GM20000 (cell line): ENCODE data around the gene TXNDC9.
A peak's percentile ranks its signal among the peaks of the same experiment; 100 is the strongest.
"Not testable (repeated sequence)": the region's sequence is repeated elsewhere in the genome, so short reads cannot be mapped to it uniquely, and the experiment has no call there.

Source experiments
- DNase-seq: peaks from one replicate; pipeline ENCODE4 v3.0.0; 2012; ENCODE audit warnings: low spot score
- CTCF ChIP-seq: IDR thresholded peaks from 2 replicates; pipeline ENCODE4 v1.5.1; 2012; ENCODE audit warnings: mild to moderate bottlenecking, control low read depth; ENCODE audit errors: extremely low read depth, missing control alignments

Gene TXNDC9

DNA sequence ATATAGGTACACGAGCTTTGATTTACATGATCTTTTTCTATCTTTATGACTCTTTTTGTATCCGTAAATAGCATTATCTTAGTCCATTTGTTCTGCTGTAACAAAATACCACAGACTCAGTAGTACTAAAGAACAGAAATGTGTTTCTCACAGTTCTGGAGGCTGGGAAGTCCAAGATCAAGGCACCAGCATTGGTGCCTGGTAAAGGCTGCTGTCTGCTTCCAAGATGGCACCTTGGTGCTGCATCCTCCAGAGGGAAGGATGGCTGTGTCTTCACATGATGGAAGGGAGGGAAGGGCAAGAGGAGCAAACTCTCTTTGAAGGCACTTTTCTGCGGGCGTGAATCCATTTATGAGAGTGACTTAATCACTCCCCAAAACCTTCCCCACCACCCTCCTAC, 37.0 kb upstream of the TXNDC9 start:
- no peak for TF ChIP-seq CTCF
- DNase-seq: no peak

DNA sequence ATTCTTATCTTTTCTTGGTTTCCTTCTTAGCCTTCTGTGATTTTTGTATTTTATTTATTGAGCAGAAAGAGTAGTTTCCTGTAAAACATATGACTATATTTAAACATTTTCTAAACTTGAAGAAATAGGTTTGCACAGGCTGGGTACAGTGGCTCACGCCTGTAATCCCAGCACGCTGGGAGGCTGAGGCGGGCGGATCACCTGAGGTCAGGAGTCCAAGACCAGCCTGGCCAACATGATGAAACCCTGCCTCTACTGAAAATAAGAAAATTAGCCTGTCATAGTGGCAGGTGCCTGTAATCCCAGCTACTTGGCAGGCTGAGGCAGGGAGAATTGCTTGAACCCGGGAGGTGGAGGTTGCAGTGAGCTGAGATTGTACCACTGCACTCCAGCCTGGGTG, 32.7 kb upstream of the TXNDC9 start:
- not testable (repeated sequence) for DNase-seq

DNA sequence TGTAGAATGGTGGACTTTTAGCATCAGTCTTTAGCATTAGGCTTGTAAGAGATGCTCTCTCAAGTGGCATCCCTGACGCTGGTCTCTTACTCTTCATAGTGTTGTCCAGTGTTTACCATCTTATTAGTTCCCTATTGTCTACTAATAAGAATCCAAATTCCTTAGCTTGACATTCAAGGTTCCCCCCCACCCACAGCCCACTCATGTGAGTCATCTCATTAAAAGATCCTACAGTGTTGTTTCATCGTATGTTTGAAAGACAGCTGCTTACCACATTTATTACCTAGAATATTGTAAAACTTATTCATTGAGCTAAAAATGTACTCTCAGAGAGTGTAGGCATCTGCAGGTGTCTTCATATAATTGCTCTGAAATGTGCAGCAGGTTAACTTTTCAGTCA, 29.5 kb upstream of the TXNDC9 start:
- no peak for DNase-seq
- no peak for TF ChIP-seq CTCF

GRCh38 chr2:99356853-99357252, 20.7 kb upstream of the TXNDC9 start:
- no peak for DNase-seq
- no peak for TF ChIP-seq CTCF

- not testable (repeated sequence) for DNase-seq
Observed at GRCh38 chr2:99354825-99355224, 18.7 kb upstream of the TXNDC9 start.

GRCh38 chr2:99354070-99354469, 17.9 kb upstream of the TXNDC9 start:
- TF ChIP-seq CTCF: no peak
- no peak for DNase-seq

- no peak for DNase-seq
- no peak for TF ChIP-seq CTCF
Observed at GRCh38 chr2:99350194-99350593, 14.1 kb upstream of the TXNDC9 start.

GRCh38 chr2:99348173-99348572, 12.0 kb upstream of the TXNDC9 start:
- DNase-seq: peak; percentile 38
- TF ChIP-seq CTCF: no peak

DNA sequence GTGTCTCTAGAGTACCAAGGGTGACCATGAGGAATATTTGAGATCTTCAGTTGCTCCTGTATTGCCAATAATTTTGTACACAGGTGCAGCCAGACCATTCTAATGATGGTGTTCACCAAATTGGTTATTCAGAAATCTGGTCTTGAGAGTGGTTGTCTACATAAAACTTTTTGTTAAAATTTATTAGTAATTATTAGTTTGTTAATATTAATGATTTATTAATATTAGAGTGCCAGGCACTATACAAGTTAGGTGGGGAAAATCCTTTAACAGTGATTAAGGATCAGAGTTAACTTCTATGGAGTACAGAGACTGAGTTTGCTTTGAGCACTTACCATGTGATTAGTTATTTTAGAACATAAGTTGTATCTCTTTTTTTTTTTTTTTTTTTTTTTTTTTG, 10.1 kb upstream of the TXNDC9 start:
- TF ChIP-seq CTCF: no peak
- no peak for DNase-seq

DNA sequence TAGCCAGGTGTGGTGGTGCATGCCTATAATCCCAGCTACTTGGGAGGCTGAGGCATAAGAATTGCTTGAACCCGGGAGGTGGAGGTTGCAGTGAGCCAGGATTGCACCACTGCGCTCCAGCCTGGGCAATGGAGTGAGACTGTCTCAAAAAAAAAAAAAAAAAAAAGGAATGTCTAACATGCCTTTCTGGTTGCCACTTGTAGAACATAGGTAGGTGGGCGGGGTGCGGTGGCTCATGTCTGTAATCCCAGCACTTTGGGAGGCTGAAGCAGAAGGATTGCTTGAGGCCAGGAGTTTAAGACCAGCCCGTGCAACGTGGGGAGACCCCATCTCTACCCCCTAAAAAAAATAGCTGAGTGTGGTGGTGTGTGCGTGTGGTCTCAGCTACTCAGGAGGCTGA, 9.3 kb upstream of the TXNDC9 start:
- not testable (repeated sequence) for DNase-seq
